DMS 273 (cell line): ENCODE results near the gene RNF26.

ENCODE experiments used
- DNase-seq: peaks from one replicate; lab custom pipeline; 2025; ENCODE audit not compliant: unreplicated experiment; lab: John Stamatoyannopoulos, UW

Gene RNF26

GRCh38 chr11:119335655-119336543, 1.6 kb downstream of the RNF26 start:
- no peak for DNase-seq

GRCh38 chr11:119336744-119337469, 2.6 kb downstream of the RNF26 start:
- no peak for DNase-seq

- DNase-seq: peak; percentile 54
Observed at GRCh38 chr11:119337581-119338317, 3.4 kb downstream of the RNF26 start.

GRCh38 chr11:119338318-119338890, 4.1 kb downstream of the RNF26 start:
- peak; percentile 83 for DNase-seq

GRCh38 chr11:119338965-119339588, 4.8 kb downstream of the RNF26 start:
- DNase-seq: peak; percentile 36

- peak; percentile 36 for DNase-seq
Observed at GRCh38 chr11:119339589-119340334, 5.4 kb downstream of the RNF26 start.

GRCh38 chr11:119340335-119341221, 6.3 kb downstream of the RNF26 start, which contains the start of gene C1QTNF5:
Gene C1QTNF5, minus strand, starts transcription at chr11:119340883. Its CDS starts 486 bp downstream, at chr11:119340397.
- peak; percentile 50 for DNase-seq

- DNase-seq: no peak
Observed at GRCh38 chr11:119341222-119342022, 7.1 kb downstream of the RNF26 start.

- no peak for DNase-seq
Observed at GRCh38 chr11:119342023-119342300, 7.6 kb downstream of the RNF26 start.

GRCh38 chr11:119342362-119343130, 8.2 kb downstream of the RNF26 start:
- DNase-seq: no peak

- DNase-seq: no peak
Observed at GRCh38 chr11:119343726-119344125, 9.4 kb downstream of the RNF26 start.

GRCh38 chr11:119344291-119345010, 10.1 kb downstream of the RNF26 start:
- no peak for DNase-seq

GRCh38 chr11:119345685-119346084, 11.4 kb downstream of the RNF26 start:
- DNase-seq: no peak

- DNase-seq: no peak
Observed at GRCh38 chr11:119346605-119347004, 12.3 kb downstream of the RNF26 start, which contains the start of gene MFRP. Gene MFRP, minus strand, starts transcription at chr11:119346705. Its CDS starts 192 bp downstream, at chr11:119346513.

- DNase-seq: no peak
Observed at GRCh38 chr11:119347242-119347641, 12.9 kb downstream of the RNF26 start.

- DNase-seq: peak; percentile 11
Observed at GRCh38 chr11:119347940-119348605, 13.7 kb downstream of the RNF26 start.
